ENCODE data around the gene MICU1.
A peak's percentile ranks its signal among the peaks of the same experiment; 100 is the strongest.
"Not testable (repeated sequence)": the region's sequence is repeated elsewhere in the genome, so short reads cannot be mapped to it uniquely, and the experiment has no call there.

Gene MICU1

GRCh38 chr10:72353028-72353964 lies 272.6 kb downstream of the MICU1 start:
- no peak for TF ChIP-seq CTCF (IDR thresholded peaks at IDR 0.05; ENCODE audit: control insufficient read depth, extremely low read depth, insufficient read depth)
- DNase-seq (ENCODE audit: low read depth): peak; percentile 75
- H3K4me3 ChIP-seq (ENCODE audit: low read depth, low read length): peak overlapping the region; percentile 62

GRCh38 chr10:72351479-72351878 lies 274.4 kb downstream of the MICU1 start:
- no peak for DNase-seq (ENCODE audit: low read depth)
- H3K4me3 ChIP-seq (ENCODE audit: low read depth, low read length): no peak overlapping the region
- no peak for TF ChIP-seq CTCF (IDR thresholded peaks at IDR 0.05; ENCODE audit: control insufficient read depth, extremely low read depth, insufficient read depth)

DNA sequence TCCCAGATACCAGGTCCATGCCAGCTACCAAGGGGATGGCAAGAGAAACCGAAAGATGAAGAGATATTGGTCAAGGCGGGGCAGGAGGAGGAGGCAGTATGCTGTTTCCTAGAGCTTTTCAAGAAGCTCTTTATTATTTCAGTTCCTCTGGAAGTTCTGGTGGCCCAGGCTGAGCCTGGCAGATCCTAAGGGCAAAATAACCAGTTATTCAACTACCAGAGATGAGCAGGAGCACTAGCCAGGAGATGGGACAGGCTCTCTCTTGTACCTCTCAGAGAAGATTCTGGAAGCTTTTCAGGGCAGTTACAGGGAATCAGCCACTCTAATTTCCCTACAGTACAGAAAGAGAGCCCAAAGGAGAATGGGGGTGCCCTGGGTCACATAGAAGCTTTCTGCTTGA lies 276.4 kb downstream of the MICU1 start:
- TF ChIP-seq CTCF (IDR thresholded peaks at IDR 0.05; ENCODE audit: control insufficient read depth, extremely low read depth, insufficient read depth): no peak
- DNase-seq (ENCODE audit: low read depth): no peak
- H3K4me3 ChIP-seq (ENCODE audit: low read depth, low read length): no peak overlapping the region

DNA sequence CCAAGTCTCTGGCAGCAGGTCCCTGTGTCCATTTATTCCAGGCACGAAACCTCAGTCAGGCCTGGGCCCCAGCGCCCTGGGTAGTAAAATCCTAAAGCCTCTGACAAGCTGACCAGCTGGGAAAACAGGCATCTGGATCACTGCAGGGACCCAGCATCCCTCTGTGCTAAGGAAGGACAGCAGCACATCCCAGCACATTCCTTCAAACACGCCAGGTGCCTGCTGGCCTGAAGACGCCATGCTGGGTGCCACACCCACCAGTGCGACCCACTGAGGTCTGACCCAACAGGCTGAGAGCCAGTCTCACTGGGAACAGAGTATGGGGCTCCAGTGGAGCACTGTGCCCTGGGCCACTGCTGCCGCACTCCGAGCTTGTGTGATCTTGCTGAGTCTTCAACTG lies 277.6 kb downstream of the MICU1 start:
- TF ChIP-seq CTCF (IDR thresholded peaks at IDR 0.05; ENCODE audit: control insufficient read depth, extremely low read depth, insufficient read depth): no peak
- DNase-seq (ENCODE audit: low read depth): no peak
- H3K4me3 ChIP-seq (ENCODE audit: low read depth, low read length): no peak overlapping the region

DNA sequence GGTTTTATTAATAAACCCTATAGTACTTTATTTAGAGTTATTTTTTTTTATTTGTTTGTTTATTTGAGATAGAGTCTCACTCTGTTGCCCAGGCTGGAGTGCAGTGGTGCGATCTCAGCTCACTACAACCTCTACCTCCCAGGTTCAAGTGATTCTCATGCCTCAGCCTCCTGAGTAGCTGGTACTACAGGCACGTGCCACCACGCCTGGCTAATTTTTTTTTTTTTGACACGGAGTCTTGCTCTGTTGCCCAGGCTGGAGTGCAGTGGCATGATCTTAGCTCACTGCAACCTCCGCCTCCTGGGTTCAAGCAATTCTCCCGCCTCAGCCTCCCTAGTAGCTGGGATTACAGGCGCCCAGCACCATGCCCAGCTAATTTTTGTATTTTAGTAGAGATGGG lies 279.8 kb downstream of the MICU1 start:
- H3K4me3 ChIP-seq (ENCODE audit: low read depth, low read length); DNase-seq (ENCODE audit: low read depth): not testable (repeated sequence)

DNA sequence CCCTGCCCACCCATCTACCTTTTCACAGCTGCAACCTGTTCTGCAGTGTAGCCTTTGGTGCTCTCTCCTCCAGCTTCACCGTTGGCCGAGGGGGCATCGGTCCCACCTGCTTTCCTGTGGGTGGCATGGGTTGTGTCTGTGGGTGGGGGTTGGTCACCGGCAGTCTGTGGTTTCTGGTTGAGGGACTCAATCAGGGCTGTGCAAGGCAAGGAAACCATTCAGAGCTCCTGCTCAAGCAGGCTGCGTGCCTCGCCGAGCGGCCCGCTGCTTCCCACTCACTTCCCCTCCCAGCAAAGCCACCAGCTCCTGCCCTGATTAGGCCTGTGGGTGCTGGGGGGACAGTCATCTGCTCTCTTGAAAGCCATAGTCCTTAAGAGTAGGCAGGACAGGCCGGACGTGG lies 280.9 kb downstream of the MICU1 start:
- H3K4me3 ChIP-seq (ENCODE audit: low read depth, low read length): no peak overlapping the region
- no peak for TF ChIP-seq CTCF (IDR thresholded peaks at IDR 0.05; ENCODE audit: control insufficient read depth, extremely low read depth, insufficient read depth)
- no peak for DNase-seq (ENCODE audit: low read depth)

GRCh38 chr10:72342911-72343310 lies 283.0 kb downstream of the MICU1 start:
- DNase-seq (ENCODE audit: low read depth): no peak
- TF ChIP-seq CTCF (IDR thresholded peaks at IDR 0.05; ENCODE audit: control insufficient read depth, extremely low read depth, insufficient read depth): no peak
- H3K4me3 ChIP-seq (ENCODE audit: low read depth, low read length): no peak overlapping the region

All from LNCaP clone FGC (cell line).